Keratinocyte (primary cell): ENCODE measurements around the gene PARD6B. TPM values are rescaled to one million over a fixed set of nuclear protein-coding genes. Genes with fewer than 3 reads are reported as not detected.
A peak's percentile ranks its signal among the peaks of the same experiment; 100 is the strongest.

Experiments used
- DNase-seq: peaks from one replicate; pipeline ENCODE4 v3.0.0-alpha.2; 2011; ENCODE audit warnings: low read depth, missing footprints, low spot score
- FAIRE-seq: peaks from 2 replicates; lab custom pipeline; 2011; peaks lifted over from hg19 to GRCh38; lab: Jason Lieb, UNC
- H2AFZ ChIP-seq: 2 replicates; pipeline ENCODE4 v1.6.0; 2012; ENCODE audit warnings: low read length, control low read depth, inconsistent platforms; ENCODE audit not compliant: control insufficient read depth
- H3K27ac ChIP-seq: 2 replicates; pipeline ENCODE4 v1.5.1; 2011; ENCODE audit warnings: low read length; ENCODE audit not compliant: control insufficient read depth, insufficient read depth
- H3K27me3 ChIP-seq: 3 replicates; pipeline ENCODE4 v1.6.0; 2011; ENCODE audit warnings: low read length; ENCODE audit not compliant: control insufficient read depth, insufficient read depth; ENCODE audit errors: extremely low read depth
- H3K36me3 ChIP-seq, 2 experiments: 2 replicates in 1 of 2; 3 replicates in 1 of 2; pipeline ENCODE4 v1.5.1; 2011; ENCODE audit warnings: low read length in 2 of 2, mild to moderate bottlenecking in 1 of 2; ENCODE audit not compliant: control insufficient read depth in 2 of 2, insufficient read depth in 2 of 2; ENCODE audit errors: extremely low read depth in 1 of 2
- H3K4me1 ChIP-seq: 3 replicates; pipeline ENCODE4 v1.5.1; 2011; ENCODE audit warnings: low read length; ENCODE audit not compliant: control insufficient read depth, insufficient read depth; ENCODE audit errors: extremely low read depth
- H3K4me2 ChIP-seq: 3 replicates; pipeline ENCODE4 v1.6.0; 2011; ENCODE audit warnings: low read depth, low read length; ENCODE audit not compliant: control insufficient read depth, insufficient read depth; ENCODE audit errors: extremely low read depth
- H3K4me3 ChIP-seq, 3 experiments: fragments of 200-600 bp in 1 of 3; sonication (generic) in 1 of 3; 2 replicates in 2 of 3; 3 replicates in 1 of 3; pipeline ENCODE4 v1.5.1; 2011 to 2016; ENCODE audit warnings: low read length in 3 of 3, mild to moderate bottlenecking in 3 of 3, control low read depth in 2 of 3, inconsistent platforms in 1 of 3, low read depth in 1 of 3, mixed read lengths in 1 of 3, mixed run types in 1 of 3, moderate library complexity in 1 of 3; ENCODE audit not compliant: control insufficient read depth in 2 of 3, insufficient read depth in 2 of 3; ENCODE audit errors: extremely low read depth in 1 of 3
- H3K79me2 ChIP-seq: 2 replicates; pipeline ENCODE4 v1.6.0; 2012; ENCODE audit warnings: low read length; ENCODE audit not compliant: control insufficient read depth, insufficient read depth
- H3K9ac ChIP-seq: 3 replicates; pipeline ENCODE4 v1.6.0; 2011; ENCODE audit warnings: low read length; ENCODE audit not compliant: control insufficient read depth, insufficient read depth; ENCODE audit errors: extremely low read depth
- H3K9me1 ChIP-seq: 3 replicates; pipeline ENCODE4 v1.6.0; 2011; ENCODE audit warnings: low read length; ENCODE audit not compliant: control insufficient read depth, insufficient read depth; ENCODE audit errors: extremely low read depth
- H3K9me3 ChIP-seq: 2 replicates; pipeline ENCODE4 v1.5.1; 2012; ENCODE audit warnings: low read depth, low read length; ENCODE audit not compliant: control insufficient read depth
- H4K20me1 ChIP-seq: 3 replicates; pipeline ENCODE4 v1.6.0; 2011; ENCODE audit warnings: low read length; ENCODE audit not compliant: control insufficient read depth, insufficient read depth; ENCODE audit errors: extremely low read depth
- CTCF ChIP-seq, 3 experiments: IDR thresholded peaks in 1 of 3; conservative IDR thresholded peaks in 1 of 3; optimal IDR thresholded peaks in 1 of 3; 2 replicates in 2 of 3; 3 replicates in 1 of 3; pipeline versions ENCODE3 to v1.5.1; 2011; ENCODE audit warnings: low read length in 3 of 3, mild to moderate bottlenecking in 3 of 3, moderate library complexity in 2 of 3, control low read depth in 1 of 3, inconsistent platforms in 1 of 3; ENCODE audit not compliant: insufficient read depth in 2 of 3; ENCODE audit errors: extremely low read depth in 1 of 3
- EZH2 ChIP-seq: IDR thresholded peaks from one replicate; pipeline ENCODE4 v1.6.1; 2012; ENCODE audit warnings: inconsistent platforms, mild to moderate bottlenecking, low read length, moderate library complexity
- dilution Hi-C: fragments of 300-500 bp; cut with MboI; formaldehyde crosslinking; loops from one replicate; pipeline ENCODE4 v1.7.0; 2020; ENCODE audit warnings: low sequenced_read_pairs; ENCODE audit not compliant: extremely low pct_ligation_motif_present
- polyA plus RNA-seq, 5 experiments: library from polyadenylated mRNA; depleted of rRNA in 3 of 5; stranded (reverse) in 3 of 5; stranded (forward) in 1 of 5; unstranded in 1 of 5; fragments of >200 nt; gene quantifications; 1 replicate in 1 of 5; 2 replicates in 3 of 5; 3 replicates in 1 of 5; pipeline versions ENCODE4 v1.2.1 to v1.2.3, GENCODE V29; 2011 to 2012; ENCODE audit warnings: missing spikeins in 2 of 5, low read depth in 1 of 5, low replicate concordance in 1 of 5

The PARD6B gene
- polyA plus RNA-seq, 1 donor (not counting 4 experiments of a cell fraction or from before 2014, with no cell fraction given): 2.0 TPM

GRCh38 chr20:50724112-50724725 lies 7.2 kb upstream of the PARD6B start:
- H3K27ac ChIP-seq: peak overlapping the region; percentile 82
- no peaks in the 10 kb centered on the region for H3K9me3 ChIP-seq
- H3K36me3 ChIP-seq: no peaks in the 10 kb centered on the region
- no peak for DNase-seq
- no peaks in the 10 kb centered on the region for H3K27me3 ChIP-seq
- H3K79me2 ChIP-seq: no peaks in the 10 kb centered on the region
- no peak overlapping the region for H3K4me3 ChIP-seq
- H4K20me1 ChIP-seq: no peaks in the 10 kb centered on the region
- TF ChIP-seq EZH2 (no peak), CTCF (optimal IDR thresholded peaks at IDR 0.05 in 1 of 3, IDR thresholded peaks at IDR 0.05 in 1 of 3, conservative IDR thresholded peaks at IDR 0.05 in 1 of 3; ENCODE audit: extremely low read depth in 1 of 3, insufficient read depth in 2 of 3, low read length in 3 of 3) (no peak)
- peak overlapping the region; percentile 57 for H3K9ac ChIP-seq
- dilution Hi-C loops: no loop called here
- H3K4me2 ChIP-seq: peak overlapping the region; percentile 80
- H2AFZ ChIP-seq: peak overlapping the region; percentile 90
- FAIRE-seq: no peak
- no peaks in the 10 kb centered on the region for H3K9me1 ChIP-seq
- H3K4me1 ChIP-seq: peaks cover 33% of the 10 kb centered on the region

GRCh38 chr20:50724851-50725723 lies 6.3 kb upstream of the PARD6B start:
- Histone ChIP-seq H3K36me3 (no peaks in the 10 kb centered on the region), H3K4me3 (peak overlapping the region in 1 of 3 experiments; percentile 15), H3K27me3 (no peaks in the 10 kb centered on the region), H3K79me2 (no peaks in the 10 kb centered on the region), H3K27ac (peak overlapping the region; percentile 82), H4K20me1 (no peaks in the 10 kb centered on the region), H3K9me3 (no peaks in the 10 kb centered on the region), H3K9me1 (no peaks in the 10 kb centered on the region), H3K4me1 (peaks cover 42% of the 10 kb centered on the region), H3K9ac (peak overlapping the region; percentile 57), H2AFZ (peak overlapping the region; percentile 90), H3K4me2 (peak overlapping the region; percentile 80)
- FAIRE-seq (no peak), DNase-seq (peak; percentile 94)
- dilution Hi-C loops: no loop called here
- TF ChIP-seq EZH2 (no peak), CTCF (optimal IDR thresholded peaks at IDR 0.05 in 1 of 3, IDR thresholded peaks at IDR 0.05 in 1 of 3, conservative IDR thresholded peaks at IDR 0.05 in 1 of 3; ENCODE audit: extremely low read depth in 1 of 3, insufficient read depth in 2 of 3, low read length in 3 of 3) (no peak)
